Osteocyte (in vitro differentiated cells): Measurements from ENCODE around the gene DCUN1D3. TPM values are rescaled to one million over a fixed set of nuclear protein-coding genes. Genes with fewer than 3 reads are reported as not detected.

ENCODE experiments used
- DNase-seq: peaks from one replicate; pipeline ENCODE4 v3.0.0; 2021; ENCODE audit warnings: mixed read lengths; ENCODE audit not compliant: unreplicated experiment; ENCODE audit errors: extremely low spot score
- H3K27ac Mint-ChIP-seq: one replicate; pipeline ENCODE4 v1.8.0; 2021; ENCODE audit warnings: mild to moderate bottlenecking, mixed read lengths; ENCODE audit not compliant: unreplicated experiment
- H3K27me3 Mint-ChIP-seq: one replicate; pipeline ENCODE4 v1.8.0; 2021; ENCODE audit warnings: mixed read lengths; ENCODE audit not compliant: unreplicated experiment
- H3K36me3 Mint-ChIP-seq: one replicate; pipeline ENCODE4 v1.8.0; 2021; ENCODE audit warnings: mixed read lengths; ENCODE audit not compliant: unreplicated experiment
- H3K4me1 Mint-ChIP-seq: one replicate; pipeline ENCODE4 v1.8.0; 2021; ENCODE audit warnings: mixed read lengths; ENCODE audit not compliant: unreplicated experiment
- H3K4me3 Mint-ChIP-seq: one replicate; pipeline ENCODE4 v1.8.0; 2021; ENCODE audit warnings: mild to moderate bottlenecking, moderate library complexity, mixed read lengths; ENCODE audit not compliant: unreplicated experiment
- H3K9me3 Mint-ChIP-seq: one replicate; pipeline ENCODE4 v1.8.0; 2021; ENCODE audit warnings: mixed read lengths; ENCODE audit not compliant: unreplicated experiment
- CTCF ChIP-seq: fragments of 200-600 bp; sonication (generic); IDR thresholded peaks from 2 replicates; pipeline ENCODE4 v1.5.0; 2021; ENCODE audit warnings: antibody characterized with exemption, mild to moderate bottlenecking, moderate library complexity
- total RNA-seq: library from RNA; stranded (reverse); gene quantifications from 2 replicates; pipeline ENCODE4 v1.2.1, GENCODE V29; 2021

Gene DCUN1D3
- total RNA-seq, 1 donor from 2014 or later = 19.3 TPM

- TF ChIP-seq CTCF = no peak
- no peak for DNase-seq
These were observed 28.7 kb upstream of the DCUN1D3 start for GRCh38 chr16:20928774-20929411.

GRCh38 chr16:20925751-20926150, 25.6 kb upstream of the DCUN1D3 start:
- no peak for DNase-seq
- no peak for TF ChIP-seq CTCF
- no peak overlapping the region for H3K4me3 Mint-ChIP-seq
- peaks cover 2% of the 10 kb centered on the region for H3K36me3 Mint-ChIP-seq
- H3K27me3 Mint-ChIP-seq = no peaks in the 10 kb centered on the region
- peaks cover 11% of the 10 kb centered on the region for H3K4me1 Mint-ChIP-seq
- H3K27ac Mint-ChIP-seq = no peak overlapping the region
- no peaks in the 10 kb centered on the region for H3K9me3 Mint-ChIP-seq

More at GRCh38 chr16:20928774-20929411, 28.7 kb upstream of the DCUN1D3 start:
- no peaks in the 10 kb centered on the region for H3K9me3 Mint-ChIP-seq
- peaks cover 13% of the 10 kb centered on the region for H3K4me1 Mint-ChIP-seq
- no peak overlapping the region for H3K27ac Mint-ChIP-seq
- no peak overlapping the region for H3K4me3 Mint-ChIP-seq
- peaks cover 2% of the 10 kb centered on the region for H3K36me3 Mint-ChIP-seq
- H3K27me3 Mint-ChIP-seq = no peaks in the 10 kb centered on the region

GRCh38 chr16:20923876-20924275, 23.7 kb upstream of the DCUN1D3 start:
- Mint-ChIP-seq H3K27ac (no peak overlapping the region), H3K4me3 (no peak overlapping the region), H3K9me3 (no peaks in the 10 kb centered on the region), H3K4me1 (no peaks in the 10 kb centered on the region), H3K27me3 (no peaks in the 10 kb centered on the region), H3K36me3 (peaks cover 2% of the 10 kb centered on the region)
- DNase-seq = no peak
- no peak for TF ChIP-seq CTCF

- peaks cover 11% of the 10 kb centered on the region for H3K36me3 Mint-ChIP-seq
- no peak overlapping the region for H3K27ac Mint-ChIP-seq
- no peaks in the 10 kb centered on the region for H3K27me3 Mint-ChIP-seq
- no peak for TF ChIP-seq CTCF
- no peaks in the 10 kb centered on the region for H3K9me3 Mint-ChIP-seq
- peaks cover 3% of the 10 kb centered on the region for H3K4me1 Mint-ChIP-seq
- DNase-seq = no peak
- no peak overlapping the region for H3K4me3 Mint-ChIP-seq
These were observed 20.6 kb upstream of the DCUN1D3 start for GRCh38 chr16:20920799-20921198.

GRCh38 chr16:20920091-20920490, 19.9 kb upstream of the DCUN1D3 start:
- H3K27me3 Mint-ChIP-seq = no peaks in the 10 kb centered on the region
- H3K4me3 Mint-ChIP-seq = no peak overlapping the region
- no peak for DNase-seq
- no peak overlapping the region for H3K27ac Mint-ChIP-seq
- H3K36me3 Mint-ChIP-seq = peaks cover 11% of the 10 kb centered on the region
- H3K4me1 Mint-ChIP-seq = peaks cover 4% of the 10 kb centered on the region
- TF ChIP-seq CTCF = no peak
- no peaks in the 10 kb centered on the region for H3K9me3 Mint-ChIP-seq
